ENCODE measurements around the gene GJB5.

The GJB5 gene

DNA sequence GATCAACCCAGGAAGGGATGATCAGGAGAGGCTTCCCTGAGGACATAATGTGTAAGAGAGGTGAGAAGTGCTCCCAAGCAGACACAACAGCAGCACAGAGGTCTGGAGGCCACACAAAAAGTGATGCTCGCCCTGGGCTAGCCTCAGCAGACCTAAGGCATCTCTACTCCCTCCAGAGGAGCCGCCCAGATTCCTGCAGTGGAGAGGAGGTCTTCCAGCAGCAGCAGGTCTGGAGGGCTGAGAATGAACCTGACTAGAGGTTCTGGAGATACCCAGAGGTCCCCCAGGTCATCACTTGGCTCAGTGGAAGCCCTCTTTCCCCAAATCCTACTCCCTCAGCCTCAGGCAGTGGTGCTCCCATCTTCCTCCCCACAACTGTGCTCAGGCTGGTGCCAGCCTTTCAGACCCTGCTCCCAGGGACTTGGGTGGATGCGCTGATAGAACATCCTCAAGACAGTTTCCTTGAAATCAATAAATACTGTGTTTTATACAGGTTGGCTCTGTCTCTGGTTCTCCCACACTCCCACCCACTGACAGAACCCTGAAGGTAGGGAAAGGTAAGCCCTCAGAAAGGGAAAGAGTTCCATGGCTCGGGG is 31.1 kb downstream of the GJB5 start:
- TF ChIP-seq, protein P1, sequence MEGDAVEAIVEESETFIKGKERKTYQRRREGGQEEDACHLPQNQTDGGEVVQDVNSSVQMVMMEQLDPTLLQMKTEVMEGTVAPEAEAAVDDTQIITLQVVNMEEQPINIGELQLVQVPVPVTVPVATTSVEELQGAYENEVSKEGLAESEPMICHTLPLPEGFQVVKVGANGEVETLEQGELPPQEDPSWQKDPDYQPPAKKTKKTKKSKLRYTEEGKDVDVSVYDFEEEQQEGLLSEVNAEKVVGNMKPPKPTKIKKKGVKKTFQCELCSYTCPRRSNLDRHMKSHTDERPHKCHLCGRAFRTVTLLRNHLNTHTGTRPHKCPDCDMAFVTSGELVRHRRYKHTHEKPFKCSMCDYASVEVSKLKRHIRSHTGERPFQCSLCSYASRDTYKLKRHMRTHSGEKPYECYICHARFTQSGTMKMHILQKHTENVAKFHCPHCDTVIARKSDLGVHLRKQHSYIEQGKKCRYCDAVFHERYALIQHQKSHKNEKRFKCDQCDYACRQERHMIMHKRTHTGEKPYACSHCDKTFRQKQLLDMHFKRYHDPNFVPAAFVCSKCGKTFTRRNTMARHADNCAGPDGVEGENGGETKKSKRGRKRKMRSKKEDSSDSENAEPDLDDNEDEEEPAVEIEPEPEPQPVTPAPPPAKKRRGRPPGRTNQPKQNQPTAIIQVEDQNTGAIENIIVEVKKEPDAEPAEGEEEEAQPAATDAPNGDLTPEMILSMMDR (IDR thresholded peaks at IDR 0.05), result no peak
- DNase-seq, result peak in 1 of 2 donors; percentile 38
- intact Hi-C loops (cut with DNase I; ENCODE audit: low total_unique reads), result loop anchor here (2.0 to 5.0 kb wide), 2 partner anchors 67 to 81 kb away; no protein-coding TSS in a partner anchor
- Histone ChIP-seq H3K27me3 (peaks cover 11 to 22% of the 10 kb centered on the region in 2 donors), H3K4me3 (no peak overlapping the region), H3K9me3 (no peaks in the 10 kb centered on the region), H3K27ac (peak overlapping the region; percentile 59 to 93), H3K4me1 (peaks cover 0 to 59% (median 41%) of the 10 kb centered on the region in 4 donors), H3K36me3 (no peaks in the 10 kb centered on the region)

DNA sequence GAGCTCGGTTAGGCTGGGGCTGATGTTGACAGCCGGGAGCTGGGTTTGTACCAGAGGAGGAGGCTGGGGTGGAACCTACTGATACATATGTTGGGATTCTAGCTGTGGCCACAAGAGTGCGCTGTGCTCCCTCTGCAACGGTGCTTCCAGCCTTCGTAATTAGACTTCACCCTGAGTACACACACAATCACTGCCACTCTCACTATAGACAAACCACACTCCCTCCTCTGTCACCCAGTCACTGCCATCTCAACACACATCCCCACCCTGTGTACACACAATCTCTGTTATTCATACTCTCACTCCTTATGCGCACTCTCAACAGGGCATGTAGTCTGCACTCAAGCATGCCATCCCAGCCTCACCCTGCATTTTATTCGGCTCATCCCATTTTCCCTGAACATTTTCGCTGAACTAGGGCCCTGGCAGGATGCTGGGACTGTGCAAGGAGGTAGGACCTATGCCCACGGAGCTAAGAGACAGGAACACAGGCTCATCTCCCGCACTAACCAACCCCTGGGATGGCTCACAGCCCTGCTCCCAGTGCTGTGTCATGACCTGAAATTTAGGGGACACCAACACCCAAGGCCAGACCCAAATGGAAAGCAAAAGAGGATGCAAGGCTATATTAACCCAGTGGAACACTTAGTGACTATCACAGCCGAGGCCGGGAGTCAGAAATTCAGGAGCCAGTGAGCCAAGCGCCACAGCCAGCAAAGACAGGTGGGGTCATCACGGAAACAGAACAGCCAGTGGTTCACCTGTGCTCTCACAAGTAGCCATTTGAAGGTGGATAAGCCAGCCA is 31.9 kb downstream of the GJB5 start:
- peaks cover 0 to 59% (median 41%) of the 10 kb centered on the region in 4 donors for H3K4me1 ChIP-seq
- H3K27ac ChIP-seq, result peak overlapping the region; percentile 59 to 93
- H3K27me3 ChIP-seq, result peaks cover 5 to 14% of the 10 kb centered on the region in 2 donors
- no peaks in the 10 kb centered on the region for H3K9me3 ChIP-seq
- no peak overlapping the region for H3K4me3 ChIP-seq
- peak; percentile 66 to 86 for DNase-seq
- intact Hi-C loops (cut with DNase I; ENCODE audit: low total_unique reads), result loop anchor here (2.0 to 5.0 kb wide), 2 partner anchors 66 to 81 kb away; no protein-coding TSS in a partner anchor
- TF ChIP-seq, protein P1 (IDR thresholded peaks at IDR 0.05), result peak; percentile 88 to 89
- H3K36me3 ChIP-seq, result no peaks in the 10 kb centered on the region

- H3K27me3 ChIP-seq, result peaks cover 0 to 4% of the 10 kb centered on the region in 2 donors
- H3K4me1 ChIP-seq, result peaks cover 0 to 65% (median 46%) of the 10 kb centered on the region in 4 donors
- TF ChIP-seq, protein P1 (IDR thresholded peaks at IDR 0.05), result peak; percentile 47 to 63
- H3K4me3 ChIP-seq, result no peak overlapping the region
- no peaks in the 10 kb centered on the region for H3K9me3 ChIP-seq
- peak overlapping the region; percentile 59 to 93 for H3K27ac ChIP-seq
- no peaks in the 10 kb centered on the region for H3K36me3 ChIP-seq
- DNase-seq, result peak in 1 of 2 donors; percentile 87
- intact Hi-C loops (cut with DNase I; ENCODE audit: low total_unique reads), result loop anchor here (2.0 to 5.0 kb wide), 2 partner anchors 65 to 80 kb away; no protein-coding TSS in a partner anchor
These were observed 32.9 kb downstream of the GJB5 start for GRCh38 chr1:34787461-34788420.

DNA sequence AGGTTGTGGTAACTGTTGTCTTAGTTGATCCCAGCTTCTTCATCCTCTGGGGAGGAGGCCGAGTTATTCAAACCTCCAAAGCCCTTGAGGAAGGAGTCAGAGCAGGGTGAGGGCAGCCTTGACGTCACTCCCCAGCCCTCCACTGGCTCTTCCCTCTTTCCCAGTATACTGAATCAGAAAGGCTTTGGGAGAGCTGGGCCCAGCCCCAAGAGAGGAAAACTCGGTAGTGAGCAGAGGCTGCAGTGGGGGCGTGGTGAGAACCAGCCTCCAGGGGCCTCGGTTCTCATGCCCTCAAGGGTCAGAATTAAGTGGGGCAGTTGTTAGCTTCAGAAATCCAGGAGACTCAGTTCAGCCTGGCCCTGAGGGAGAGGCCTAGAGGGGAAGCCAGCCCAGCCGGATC is 36.1 kb downstream of the GJB5 start:
- Histone ChIP-seq H3K36me3 (peaks cover 12 to 17% (median 16%) of the 10 kb centered on the region in 3 donors), H3K27ac (peak overlapping the region; percentile 93 to 96), H3K4me3 (no peak overlapping the region), H3K4me1 (peaks cover 0 to 81% (median 61%) of the 10 kb centered on the region in 4 donors), H3K27me3 (no peaks in the 10 kb centered on the region), H3K9me3 (no peaks in the 10 kb centered on the region)
- DNase-seq, result peak; percentile 57 to 94
- TF ChIP-seq, protein P1 (IDR thresholded peaks at IDR 0.05), result no peak
- intact Hi-C loops (cut with DNase I; ENCODE audit: low total_unique reads), result no loop called here

DNA sequence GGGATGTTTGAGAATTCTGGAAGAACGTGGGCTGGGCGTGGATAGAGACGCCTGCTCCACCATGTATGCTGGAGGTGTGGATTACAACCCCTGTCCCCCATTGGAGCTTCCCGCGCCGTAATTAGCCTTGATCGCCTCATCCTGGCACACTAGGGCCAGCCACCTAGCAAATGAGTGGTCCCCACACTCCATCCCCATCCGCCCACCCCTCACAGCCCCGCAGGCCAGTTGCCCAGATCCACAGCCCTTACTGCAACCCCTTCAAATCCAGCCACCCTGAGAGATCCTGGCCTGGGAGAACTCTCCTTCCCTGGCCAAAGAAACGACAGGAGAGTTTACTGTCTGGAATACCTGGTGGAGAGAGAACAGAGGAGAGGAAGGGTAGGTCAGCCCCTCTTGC is 37.6 kb downstream of the GJB5 start:
- Histone ChIP-seq H3K36me3 (peaks cover 12 to 17% (median 16%) of the 10 kb centered on the region in 3 donors), H3K9me3 (no peaks in the 10 kb centered on the region), H3K4me3 (peak overlapping the region; percentile 74 to 77), H3K27me3 (no peaks in the 10 kb centered on the region), H3K27ac (peak overlapping the region; percentile 93 to 96), H3K4me1 (peaks cover 0 to 82% (median 58%) of the 10 kb centered on the region in 4 donors)
- DNase-seq, result no peak
- intact Hi-C loops (cut with DNase I; ENCODE audit: low total_unique reads), result no loop called here
- TF ChIP-seq, protein P1 (IDR thresholded peaks at IDR 0.05), result no peak
